ENCODE measurements around the gene OVCH1.

DNA sequence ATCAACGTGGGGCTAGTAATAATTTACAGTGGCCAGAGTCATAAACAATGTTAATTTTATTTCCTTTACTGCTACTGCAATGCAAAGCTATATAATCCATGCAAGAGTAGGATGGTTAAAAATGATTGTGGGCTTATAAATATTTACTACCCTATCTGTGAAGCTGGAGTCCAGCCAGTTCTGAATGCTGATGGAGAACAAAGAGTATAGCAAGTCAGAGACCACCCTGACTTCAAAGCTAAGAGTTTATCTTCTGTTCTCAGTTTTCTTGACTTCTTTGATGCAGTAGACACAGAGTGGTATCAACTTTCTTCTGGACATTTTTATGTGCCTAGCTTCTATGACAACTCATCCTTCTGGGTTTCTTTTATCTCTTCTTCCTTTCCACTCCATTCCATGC is 34.0 kb upstream of the OVCH1 start:
- TF ChIP-seq POLR2AphosphoS5 (IDR thresholded peaks at IDR 0.05) (no peak), POLR2A (IDR thresholded peaks at IDR 0.05) (no peak)
- TF ChIP-seq, protein P1, sequence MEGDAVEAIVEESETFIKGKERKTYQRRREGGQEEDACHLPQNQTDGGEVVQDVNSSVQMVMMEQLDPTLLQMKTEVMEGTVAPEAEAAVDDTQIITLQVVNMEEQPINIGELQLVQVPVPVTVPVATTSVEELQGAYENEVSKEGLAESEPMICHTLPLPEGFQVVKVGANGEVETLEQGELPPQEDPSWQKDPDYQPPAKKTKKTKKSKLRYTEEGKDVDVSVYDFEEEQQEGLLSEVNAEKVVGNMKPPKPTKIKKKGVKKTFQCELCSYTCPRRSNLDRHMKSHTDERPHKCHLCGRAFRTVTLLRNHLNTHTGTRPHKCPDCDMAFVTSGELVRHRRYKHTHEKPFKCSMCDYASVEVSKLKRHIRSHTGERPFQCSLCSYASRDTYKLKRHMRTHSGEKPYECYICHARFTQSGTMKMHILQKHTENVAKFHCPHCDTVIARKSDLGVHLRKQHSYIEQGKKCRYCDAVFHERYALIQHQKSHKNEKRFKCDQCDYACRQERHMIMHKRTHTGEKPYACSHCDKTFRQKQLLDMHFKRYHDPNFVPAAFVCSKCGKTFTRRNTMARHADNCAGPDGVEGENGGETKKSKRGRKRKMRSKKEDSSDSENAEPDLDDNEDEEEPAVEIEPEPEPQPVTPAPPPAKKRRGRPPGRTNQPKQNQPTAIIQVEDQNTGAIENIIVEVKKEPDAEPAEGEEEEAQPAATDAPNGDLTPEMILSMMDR (IDR thresholded peaks at IDR 0.05): no peak

Data from sigmoid colon (tissue), 4 donors.